ENCODE measurements around the gene ADGRV1.

DNA sequence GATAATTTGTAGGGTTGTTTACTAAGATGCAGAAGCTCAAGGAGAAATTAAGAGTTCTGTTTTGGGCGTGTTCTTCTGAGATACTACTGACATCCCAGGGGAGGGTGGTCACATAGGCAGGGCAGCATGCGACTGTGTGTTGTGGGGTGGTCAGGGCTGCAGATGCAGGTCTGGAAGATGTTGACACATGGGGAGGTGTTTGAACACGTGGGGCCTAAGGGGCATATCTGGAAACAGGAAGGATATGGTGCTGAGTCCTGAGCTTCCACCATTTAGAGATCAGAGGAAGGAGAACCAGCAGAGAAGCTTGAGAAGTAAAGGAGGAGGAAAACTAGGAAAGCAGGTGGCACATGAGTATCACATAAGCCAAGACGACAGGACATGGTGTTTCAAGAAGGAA is 228.2 kb downstream of the ADGRV1 start:
- no peak for TF ChIP-seq CEBPB (IDR thresholded peaks at IDR 0.05)
- no peak for TF ChIP-seq NFIC (IDR thresholded peaks at IDR 0.05)
- TF ChIP-seq TCF12 (IDR thresholded peaks at IDR 0.05; ENCODE audit: low read depth): no peak
- no peak for TF ChIP-seq FOXM1 (IDR thresholded peaks at IDR 0.05; ENCODE audit: borderline replicate concordance, low read depth)
- TF ChIP-seq USF1 (IDR thresholded peaks at IDR 0.05): no peak
- TF ChIP-seq, protein P1, sequence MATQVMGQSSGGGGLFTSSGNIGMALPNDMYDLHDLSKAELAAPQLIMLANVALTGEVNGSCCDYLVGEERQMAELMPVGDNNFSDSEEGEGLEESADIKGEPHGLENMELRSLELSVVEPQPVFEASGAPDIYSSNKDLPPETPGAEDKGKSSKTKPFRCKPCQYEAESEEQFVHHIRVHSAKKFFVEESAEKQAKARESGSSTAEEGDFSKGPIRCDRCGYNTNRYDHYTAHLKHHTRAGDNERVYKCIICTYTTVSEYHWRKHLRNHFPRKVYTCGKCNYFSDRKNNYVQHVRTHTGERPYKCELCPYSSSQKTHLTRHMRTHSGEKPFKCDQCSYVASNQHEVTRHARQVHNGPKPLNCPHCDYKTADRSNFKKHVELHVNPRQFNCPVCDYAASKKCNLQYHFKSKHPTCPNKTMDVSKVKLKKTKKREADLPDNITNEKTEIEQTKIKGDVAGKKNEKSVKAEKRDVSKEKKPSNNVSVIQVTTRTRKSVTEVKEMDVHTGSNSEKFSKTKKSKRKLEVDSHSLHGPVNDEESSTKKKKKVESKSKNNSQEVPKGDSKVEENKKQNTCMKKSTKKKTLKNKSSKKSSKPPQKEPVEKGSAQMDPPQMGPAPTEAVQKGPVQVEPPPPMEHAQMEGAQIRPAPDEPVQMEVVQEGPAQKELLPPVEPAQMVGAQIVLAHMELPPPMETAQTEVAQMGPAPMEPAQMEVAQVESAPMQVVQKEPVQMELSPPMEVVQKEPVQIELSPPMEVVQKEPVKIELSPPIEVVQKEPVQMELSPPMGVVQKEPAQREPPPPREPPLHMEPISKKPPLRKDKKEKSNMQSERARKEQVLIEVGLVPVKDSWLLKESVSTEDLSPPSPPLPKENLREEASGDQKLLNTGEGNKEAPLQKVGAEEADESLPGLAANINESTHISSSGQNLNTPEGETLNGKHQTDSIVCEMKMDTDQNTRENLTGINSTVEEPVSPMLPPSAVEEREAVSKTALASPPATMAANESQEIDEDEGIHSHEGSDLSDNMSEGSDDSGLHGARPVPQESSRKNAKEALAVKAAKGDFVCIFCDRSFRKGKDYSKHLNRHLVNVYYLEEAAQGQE (IDR thresholded peaks at IDR 0.05; ENCODE audit: low read depth): no peak
- TF ChIP-seq RAD21 (IDR thresholded peaks at IDR 0.05; ENCODE audit: low read depth): no peak
- TF ChIP-seq EP300 (IDR thresholded peaks at IDR 0.05; ENCODE audit: borderline replicate concordance): no peak
- no peak for TF ChIP-seq YY1 (IDR thresholded peaks at IDR 0.05; ENCODE audit: low read depth)
- no peak for TF ChIP-seq MAX (IDR thresholded peaks at IDR 0.05)
- no peak for TF ChIP-seq ZBTB7A (IDR thresholded peaks at IDR 0.05; ENCODE audit: low read depth)
- no peak for TF ChIP-seq TAF1 (IDR thresholded peaks at IDR 0.05; ENCODE audit: low read depth)
- no peak for TF ChIP-seq CREB1 (IDR thresholded peaks at IDR 0.05; ENCODE audit: low read depth)
